CD4-positive, CD25-positive, alpha-beta regulatory T cell (primary cell): Measurements from ENCODE around the gene SERPINA4. TPM values are rescaled to one million over a fixed set of nuclear protein-coding genes. Genes with fewer than 3 reads are reported as not detected.

ENCODE experiments used
- ATAC-seq, 2 donors: fragments of 150-1000 bp; cut with Tn5 transposase; one replicate each; pipeline ENCODE4 v1.10.0; 2021; ENCODE audit warnings: low read depth in 2 of 2, moderate number of reproducible peaks in 2 of 2, moderate library complexity in 1 of 2
- DNase-seq, 3 donors: peaks; one replicate each; pipeline versions ENCODE4 v3.0.0 to v3.0.0-alpha.2; 2012 to 2022; ENCODE audit warnings: mixed read lengths in 1 of 3
- H3K27ac ChIP-seq: one replicate; pipeline ENCODE4 v1.7.0; 2013; ENCODE audit warnings: mild to moderate bottlenecking, low read length; ENCODE audit not compliant: insufficient read depth, poor library complexity, severe bottlenecking
- H3K27me3 ChIP-seq: one replicate; pipeline ENCODE4 v1.7.0; 2013; ENCODE audit warnings: low read length; ENCODE audit not compliant: control insufficient read depth, insufficient read depth
- H3K36me3 ChIP-seq: one replicate; pipeline ENCODE4 v1.7.0; 2013; ENCODE audit warnings: mild to moderate bottlenecking, low read length, moderate library complexity; ENCODE audit not compliant: control insufficient read depth, insufficient read depth
- H3K4me1 ChIP-seq: 2 replicates; pipeline ENCODE4 v1.7.0; 2013; ENCODE audit warnings: mild to moderate bottlenecking, low read length; ENCODE audit not compliant: insufficient read depth, control insufficient read depth, poor library complexity, severe bottlenecking
- H3K4me3 ChIP-seq: one replicate; pipeline ENCODE4 v1.7.0; 2013; ENCODE audit warnings: low read depth, mild to moderate bottlenecking, low read length, moderate library complexity
- H3K9me3 ChIP-seq, 2 experiments: 1 replicate in 1 of 2; 2 replicates in 1 of 2; pipeline ENCODE4 v1.7.0; 2013; ENCODE audit warnings: low read length in 2 of 2, mild to moderate bottlenecking in 1 of 2, moderate library complexity in 1 of 2; ENCODE audit not compliant: control insufficient read depth in 2 of 2
- H3K27ac Mint-ChIP-seq, 3 donors: one replicate each; pipeline ENCODE4 v1.8.0; 2020 to 2022; ENCODE audit warnings: mild to moderate bottlenecking in 3 of 3, mixed read lengths in 3 of 3, moderate library complexity in 2 of 3
- H3K27me3 Mint-ChIP-seq: one replicate; pipeline ENCODE4 v1.8.0; 2022; ENCODE audit warnings: mild to moderate bottlenecking, mixed read lengths
- H3K36me3 Mint-ChIP-seq: one replicate; pipeline ENCODE4 v1.8.0; 2020; ENCODE audit warnings: mixed read lengths
- H3K4me1 Mint-ChIP-seq, 4 donors: one replicate each; pipeline ENCODE4 v1.8.0; 2020 to 2022; ENCODE audit warnings: mixed read lengths in 4 of 4, mild to moderate bottlenecking in 1 of 4
- H3K4me3 Mint-ChIP-seq, 4 donors: one replicate each; pipeline ENCODE4 v1.8.0; 2020 to 2022; ENCODE audit warnings: mild to moderate bottlenecking in 4 of 4, mixed read lengths in 4 of 4, moderate library complexity in 3 of 4
- H3K9me3 Mint-ChIP-seq, 7 donors: one replicate each; pipeline ENCODE4 v1.8.0; 2020 to 2022; ENCODE audit warnings: mixed read lengths in 7 of 7, mild to moderate bottlenecking in 3 of 7, moderate library complexity in 2 of 7
- polyA plus RNA-seq, 4 donors: library from polyadenylated mRNA; unstranded; fragments of 300-500 nt; fragmentation: Illumina TruSeq; gene quantifications; one replicate each; pipeline ENCODE4 v1.2.3, GENCODE V29; 2021
- total RNA-seq: library from RNA; stranded (reverse); gene quantifications from one replicate; pipeline ENCODE4 v1.2.3, GENCODE V29; 2022

The SERPINA4 gene
- total RNA-seq (not detected), polyA plus RNA-seq (not detected)

GRCh38 chr14:94560751-94561655 is at the start of gene SERPINA4:
SERPINA4 (plus strand) TSS chr14:94561442; CDS start chr14:94563483, 2,041 bp downstream.
- Histone ChIP-seq H3K27ac (no peak within 1 kb of the TSS), H3K4me1 (no peaks in the 10 kb centered on the region), H3K4me3 (no peak within 1 kb of the TSS), H3K9me3 (no peaks in the 10 kb centered on the region), H3K27me3 (no peaks in the 10 kb centered on the region), H3K36me3 (no peaks in the 10 kb centered on the region)
- ATAC-seq (no peak), DNase-seq (no peak)
- Mint-ChIP-seq H3K4me1 (no peaks in the 10 kb centered on the region), H3K4me3 (no peak within 1 kb of the TSS), H3K27ac (no peak within 1 kb of the TSS), H3K36me3 (no peaks in the 10 kb centered on the region), H3K27me3 (peaks cover 5% of the 10 kb centered on the region), H3K9me3 (peaks cover 0 to 5% (median 3%) of the 10 kb centered on the region in 7 donors)

- Histone ChIP-seq H3K9me3 (no peaks in the 10 kb centered on the region), H3K4me1 (no peaks in the 10 kb centered on the region), H3K4me3 (no peak overlapping the region), H3K27ac (no peak overlapping the region), H3K27me3 (no peaks in the 10 kb centered on the region), H3K36me3 (no peaks in the 10 kb centered on the region)
- ATAC-seq (no peak), DNase-seq (no peak)
- H3K27me3 Mint-ChIP-seq, result no peaks in the 10 kb centered on the region
- no peak overlapping the region for H3K27ac Mint-ChIP-seq
- no peaks in the 10 kb centered on the region for H3K4me1 Mint-ChIP-seq
- no peak overlapping the region for H3K4me3 Mint-ChIP-seq
- peaks cover 0 to 8% (median under 1%) of the 10 kb centered on the region in 7 donors for H3K9me3 Mint-ChIP-seq
- no peaks in the 10 kb centered on the region for H3K36me3 Mint-ChIP-seq
These were observed 46.9 kb upstream of the SERPINA4 start for GRCh38 chr14:94514351-94514750.

DNA sequence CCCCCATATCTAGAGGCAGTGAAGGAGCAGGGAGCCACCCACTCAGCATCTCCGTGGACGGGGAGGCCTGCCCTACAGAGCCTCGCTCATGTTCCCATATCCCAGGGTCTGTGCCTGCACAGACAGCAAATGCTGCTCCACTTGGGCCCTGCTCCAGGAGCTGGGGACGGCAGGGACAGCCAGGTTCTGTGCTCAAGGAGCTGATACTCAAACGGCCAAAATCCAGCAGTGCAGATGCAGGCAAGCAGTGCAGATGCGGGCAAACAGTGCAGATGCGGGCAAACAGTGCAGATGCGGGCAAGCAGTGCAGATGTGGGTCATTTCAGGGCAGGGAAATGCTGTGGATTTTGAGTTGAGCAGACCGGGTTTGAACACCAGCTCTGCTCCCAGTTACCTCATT is 45.8 kb upstream of the SERPINA4 start:
- H3K27ac ChIP-seq, result no peak overlapping the region
- no peaks in the 10 kb centered on the region for H3K27me3 ChIP-seq
- DNase-seq (no peak), ATAC-seq (no peak)
- H3K9me3 ChIP-seq, result no peaks in the 10 kb centered on the region
- no peaks in the 10 kb centered on the region for H3K36me3 Mint-ChIP-seq
- H3K27me3 Mint-ChIP-seq, result no peaks in the 10 kb centered on the region
- no peak overlapping the region for H3K27ac Mint-ChIP-seq
- peaks cover 0 to 15% (median 2%) of the 10 kb centered on the region in 7 donors for H3K9me3 Mint-ChIP-seq
- H3K4me3 ChIP-seq, result no peak overlapping the region
- no peaks in the 10 kb centered on the region for H3K4me1 ChIP-seq
- H3K36me3 ChIP-seq, result no peaks in the 10 kb centered on the region
- no peaks in the 10 kb centered on the region for H3K4me1 Mint-ChIP-seq
- no peak overlapping the region for H3K4me3 Mint-ChIP-seq

GRCh38 chr14:94515856-94516255 is 45.4 kb upstream of the SERPINA4 start:
- Mint-ChIP-seq H3K27me3 (no peaks in the 10 kb centered on the region), H3K4me1 (no peaks in the 10 kb centered on the region), H3K27ac (no peak overlapping the region), H3K4me3 (no peak overlapping the region), H3K36me3 (no peaks in the 10 kb centered on the region), H3K9me3 (peaks cover 0 to 15% (median 2%) of the 10 kb centered on the region in 7 donors)
- ATAC-seq (no peak), DNase-seq (no peak)
- H3K27ac ChIP-seq, result no peak overlapping the region
- no peak overlapping the region for H3K4me3 ChIP-seq
- H3K27me3 ChIP-seq, result no peaks in the 10 kb centered on the region
- no peaks in the 10 kb centered on the region for H3K9me3 ChIP-seq
- H3K4me1 ChIP-seq, result no peaks in the 10 kb centered on the region
- H3K36me3 ChIP-seq, result no peaks in the 10 kb centered on the region

- ATAC-seq (no peak), DNase-seq (no peak)
- no peaks in the 10 kb centered on the region for H3K4me1 Mint-ChIP-seq
- no peaks in the 10 kb centered on the region for H3K36me3 Mint-ChIP-seq
- H3K4me1 ChIP-seq, result no peaks in the 10 kb centered on the region
- H3K9me3 ChIP-seq, result no peaks in the 10 kb centered on the region
- no peaks in the 10 kb centered on the region for H3K27me3 ChIP-seq
- H3K27me3 Mint-ChIP-seq, result no peaks in the 10 kb centered on the region
- H3K4me3 ChIP-seq, result no peak overlapping the region
- H3K36me3 ChIP-seq, result no peaks in the 10 kb centered on the region
- no peak overlapping the region for H3K27ac ChIP-seq
- peaks cover 0 to 15% (median 4%) of the 10 kb centered on the region in 7 donors for H3K9me3 Mint-ChIP-seq
- no peak overlapping the region for H3K4me3 Mint-ChIP-seq
- H3K27ac Mint-ChIP-seq, result no peak overlapping the region
These were observed 44.0 kb upstream of the SERPINA4 start for GRCh38 chr14:94517248-94517640.

DNA sequence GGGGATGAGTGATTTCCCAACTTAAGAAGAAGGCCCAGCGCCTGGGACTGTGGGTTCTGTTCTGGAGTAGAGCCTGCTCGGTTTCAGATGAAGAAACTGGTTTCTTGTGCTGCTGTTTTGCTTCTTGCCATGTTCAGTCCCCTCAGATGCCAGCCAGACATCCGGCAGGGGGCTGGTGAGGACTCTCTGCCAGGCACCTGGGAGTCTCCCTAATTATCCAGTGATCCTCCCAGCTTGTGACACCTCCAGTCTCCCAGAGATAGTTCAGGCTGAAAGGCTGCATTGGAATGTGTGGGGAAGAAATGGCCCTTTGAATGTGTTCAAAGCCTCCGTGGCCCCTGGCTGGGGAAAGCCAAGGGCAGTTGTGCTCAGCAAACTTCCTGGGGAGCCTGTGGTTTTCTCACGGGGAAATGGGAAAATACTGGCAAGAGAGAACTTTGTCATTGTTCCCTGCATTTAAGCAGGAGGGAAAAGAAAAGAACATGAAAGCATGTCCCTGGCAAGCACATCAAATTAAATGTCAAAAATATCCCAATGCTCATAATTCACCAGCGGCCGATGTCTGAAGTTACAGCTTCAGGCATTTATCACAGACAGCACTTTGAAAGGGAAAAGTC is 43.5 kb upstream of the SERPINA4 start:
- no peaks in the 10 kb centered on the region for H3K27me3 Mint-ChIP-seq
- no peak for DNase-seq
- no peak overlapping the region for H3K4me3 ChIP-seq

DNA sequence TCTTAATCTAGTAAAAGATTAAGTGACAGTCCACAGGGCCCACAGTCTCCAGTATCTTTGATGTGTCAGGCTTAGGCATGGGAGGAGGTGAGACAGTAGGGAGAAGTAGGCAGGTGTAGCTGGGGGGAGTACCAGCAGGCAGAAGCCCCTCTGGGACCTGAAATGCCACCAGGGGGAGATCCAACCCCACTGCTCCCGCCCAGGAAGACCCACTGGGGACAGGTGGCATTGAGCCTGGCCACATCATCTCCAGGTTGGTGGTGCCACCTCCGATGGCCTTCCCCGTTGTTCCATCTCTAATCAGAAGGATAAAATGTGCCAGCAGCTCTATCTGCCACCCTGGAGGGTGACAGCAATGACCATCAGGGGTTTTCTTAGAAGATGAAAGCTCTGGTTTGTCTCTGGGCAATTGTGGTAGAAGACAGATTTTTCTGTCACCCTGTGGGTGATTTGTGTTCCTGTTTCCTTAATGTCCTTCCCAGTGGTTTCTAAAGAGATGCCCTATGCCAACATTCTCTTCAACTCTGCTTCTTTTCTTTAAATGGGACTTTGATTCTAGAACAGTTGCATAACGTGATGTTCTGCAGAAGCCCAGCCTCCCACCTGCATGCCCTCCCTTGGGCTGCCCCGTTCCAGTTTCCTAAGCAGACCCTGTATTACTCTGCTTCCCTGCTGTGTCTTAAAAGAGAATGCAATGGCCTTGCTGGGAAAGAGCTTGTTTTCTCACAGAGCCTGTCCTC is 39.7 kb upstream of the SERPINA4 start:
- Mint-ChIP-seq H3K4me1 (no peaks in the 10 kb centered on the region), H3K9me3 (peaks cover 0 to 15% (median 4%) of the 10 kb centered on the region in 7 donors), H3K4me3 (no peak overlapping the region), H3K36me3 (no peaks in the 10 kb centered on the region), H3K27me3 (peaks cover 4% of the 10 kb centered on the region), H3K27ac (no peak overlapping the region)
- H3K9me3 ChIP-seq, result no peaks in the 10 kb centered on the region
- no peaks in the 10 kb centered on the region for H3K27me3 ChIP-seq
- ATAC-seq (no peak), DNase-seq (no peak)
- no peak overlapping the region for H3K4me3 ChIP-seq
- no peaks in the 10 kb centered on the region for H3K36me3 ChIP-seq
- H3K27ac ChIP-seq, result no peak overlapping the region
- H3K4me1 ChIP-seq, result no peaks in the 10 kb centered on the region

More for the DNA sequence above, 43.5 kb upstream of the SERPINA4 start:
- Histone ChIP-seq H3K27ac (no peak overlapping the region), H3K4me1 (no peaks in the 10 kb centered on the region), H3K9me3 (no peaks in the 10 kb centered on the region), H3K27me3 (no peaks in the 10 kb centered on the region), H3K36me3 (no peaks in the 10 kb centered on the region)
- Mint-ChIP-seq H3K27ac (no peak overlapping the region), H3K4me3 (no peak overlapping the region), H3K9me3 (peaks cover 0 to 15% (median 4%) of the 10 kb centered on the region in 7 donors), H3K4me1 (no peaks in the 10 kb centered on the region), H3K36me3 (no peaks in the 10 kb centered on the region)
- no peak for ATAC-seq
